ENCODE measurements around the gene CCR5AS.

GRCh38 chr3:46416125-46416810, 9.4 kb upstream of the CCR5AS start:
- TF ChIP-seq CTCF (IDR thresholded peaks at IDR 0.05) = no peak
- no peak for TF ChIP-seq ZFX (IDR thresholded peaks at IDR 0.05; ENCODE audit: borderline replicate concordance)

All from 22Rv1 (cell line).